ENCODE measurements around the gene ENPP5. TPM values are rescaled to one million over a fixed set of nuclear protein-coding genes. Genes with fewer than 3 reads are reported as not detected.

Gene ENPP5
- total and polyA plus RNA-seq, 10 of the 15 experiments (the other 5 are each of a cell fraction or from before 2014, with no cell fraction given), result 0.05 to 0.07 TPM; not detected in 8

DNA sequence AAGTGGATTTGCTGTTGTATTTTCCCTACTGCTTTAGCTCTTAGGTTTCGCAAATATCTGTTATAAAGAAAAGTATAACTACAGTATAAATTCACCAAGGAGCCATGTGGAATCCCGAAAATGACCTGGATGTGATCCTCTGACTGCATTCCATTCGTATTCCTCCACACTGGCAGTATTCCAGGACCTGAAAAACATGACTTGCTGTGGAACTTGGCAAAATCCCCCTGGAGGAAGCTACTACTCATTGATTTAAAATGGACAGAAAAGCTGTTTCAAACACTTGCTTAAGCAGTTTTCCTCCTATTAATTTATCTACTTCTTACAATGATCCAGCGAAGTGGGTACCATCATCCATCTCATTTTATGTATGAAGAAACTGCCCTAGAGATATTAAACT is 13.3 kb upstream of the ENPP5 start:
- ChIA-PET POLR2A (no interaction called here), SMC1A (ENCODE audit: uncharacterized antibody, unreplicated experiment) (no interaction called here), RAD21 (ENCODE audit: unreplicated experiment) (no interaction called here), CTCF (interaction anchor here (0.6 to 0.9 kb wide), 2 partner anchors 37 to 94 kb away, joined by 3 read pairs; no protein-coding TSS in a partner anchor)
- WGBS (ENCODE audit: insufficient coverage, insufficient replicate concordance, low lambda C conversion rate, missing lambda C conversion rate), result 11% methylated on average over 4 of the region's 4 CpGs
- Histone ChIP-seq H3K4me3 (no peak overlapping the region), H3K27me3 (replicated peaks in 1 of 2; ENCODE audit: control insufficient read depth in 2 of 2, insufficient read depth in 2 of 2, low read length in 1 of 2) (peaks cover 3 to 8% of the 10 kb centered on the region in 2 experiments; a peak in 2 of 4 replicates), H4K20me1 (ENCODE audit: control insufficient read depth, insufficient read depth) (no peaks in the 10 kb centered on the region), H3K9me3 (replicated peaks; ENCODE audit: control insufficient read depth, insufficient read depth, low read length) (no peaks in the 10 kb centered on the region; the same call in 2 of the 3 replicates), H2AFZ (ENCODE audit: control insufficient read depth, low read depth, low read length) (no peak overlapping the region), H3K36me3 (ENCODE audit: control insufficient read depth in 2 of 2, insufficient read depth in 2 of 2, low read length in 1 of 2) (no peaks in the 10 kb centered on the region), H3K79me2 (ENCODE audit: control insufficient read depth, insufficient read depth, low read length) (no peaks in the 10 kb centered on the region), H3K27ac (ENCODE audit: control insufficient read depth, insufficient read depth) (no peak overlapping the region), H3K4me1 (ENCODE audit: control insufficient read depth, insufficient read depth, low read length) (no peaks in the 10 kb centered on the region), H3K9ac (ENCODE audit: control insufficient read depth, insufficient read depth, low read length) (no peak overlapping the region), H3K4me2 (ENCODE audit: control insufficient read depth, insufficient read depth) (no peak overlapping the region)
- DNase-seq (ENCODE audit: low read depth, low spot score) (no peak), FAIRE-seq (no peak), ATAC-seq (no peak)
- no TSS peak for BruUV-seq (replicated peaks)
- TF ChIP-seq RAD21 (IDR thresholded peaks at IDR 0.05; ENCODE audit: insufficient read depth, low read depth, low read length) (no peak), NRF1 (conservative IDR thresholded peaks at IDR 0.05; ENCODE audit: low read depth, low read length) (no peak), KDM1A (IDR thresholded peaks at IDR 0.05; ENCODE audit: borderline replicate concordance) (no peak), CEBPB (IDR thresholded peaks at IDR 0.05; ENCODE audit: borderline replicate concordance in 1 of 2, low read depth in 2 of 2, low read length in 2 of 2) (no peak), BCL3 (IDR thresholded peaks at IDR 0.05; ENCODE audit: borderline replicate concordance, insufficient read depth, low read depth, low read length, poor library complexity, severe bottlenecking) (no peak), CREM (IDR thresholded peaks at IDR 0.05; ENCODE audit: low read depth) (no peak), PAX8 (IDR thresholded peaks at IDR 0.05) (no peak), SMAD5 (IDR thresholded peaks at IDR 0.05; ENCODE audit: low read depth) (no peak), JUNB (IDR thresholded peaks at IDR 0.05) (no peak), SMARCA5 (IDR thresholded peaks at IDR 0.05) (no peak)
- TF ChIP-seq, protein P1, sequence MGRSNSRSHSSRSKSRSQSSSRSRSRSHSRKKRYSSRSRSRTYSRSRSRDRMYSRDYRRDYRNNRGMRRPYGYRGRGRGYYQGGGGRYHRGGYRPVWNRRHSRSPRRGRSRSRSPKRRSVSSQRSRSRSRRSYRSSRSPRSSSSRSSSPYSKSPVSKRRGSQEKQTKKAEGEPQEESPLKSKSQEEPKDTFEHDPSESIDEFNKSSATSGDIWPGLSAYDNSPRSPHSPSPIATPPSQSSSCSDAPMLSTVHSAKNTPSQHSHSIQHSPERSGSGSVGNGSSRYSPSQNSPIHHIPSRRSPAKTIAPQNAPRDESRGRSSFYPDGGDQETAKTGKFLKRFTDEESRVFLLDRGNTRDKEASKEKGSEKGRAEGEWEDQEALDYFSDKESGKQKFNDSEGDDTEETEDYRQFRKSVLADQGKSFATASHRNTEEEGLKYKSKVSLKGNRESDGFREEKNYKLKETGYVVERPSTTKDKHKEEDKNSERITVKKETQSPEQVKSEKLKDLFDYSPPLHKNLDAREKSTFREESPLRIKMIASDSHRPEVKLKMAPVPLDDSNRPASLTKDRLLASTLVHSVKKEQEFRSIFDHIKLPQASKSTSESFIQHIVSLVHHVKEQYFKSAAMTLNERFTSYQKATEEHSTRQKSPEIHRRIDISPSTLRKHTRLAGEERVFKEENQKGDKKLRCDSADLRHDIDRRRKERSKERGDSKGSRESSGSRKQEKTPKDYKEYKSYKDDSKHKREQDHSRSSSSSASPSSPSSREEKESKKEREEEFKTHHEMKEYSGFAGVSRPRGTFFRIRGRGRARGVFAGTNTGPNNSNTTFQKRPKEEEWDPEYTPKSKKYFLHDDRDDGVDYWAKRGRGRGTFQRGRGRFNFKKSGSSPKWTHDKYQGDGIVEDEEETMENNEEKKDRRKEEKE (IDR thresholded peaks at IDR 0.05), result no peak
- TF ChIP-seq, protein P2, sequence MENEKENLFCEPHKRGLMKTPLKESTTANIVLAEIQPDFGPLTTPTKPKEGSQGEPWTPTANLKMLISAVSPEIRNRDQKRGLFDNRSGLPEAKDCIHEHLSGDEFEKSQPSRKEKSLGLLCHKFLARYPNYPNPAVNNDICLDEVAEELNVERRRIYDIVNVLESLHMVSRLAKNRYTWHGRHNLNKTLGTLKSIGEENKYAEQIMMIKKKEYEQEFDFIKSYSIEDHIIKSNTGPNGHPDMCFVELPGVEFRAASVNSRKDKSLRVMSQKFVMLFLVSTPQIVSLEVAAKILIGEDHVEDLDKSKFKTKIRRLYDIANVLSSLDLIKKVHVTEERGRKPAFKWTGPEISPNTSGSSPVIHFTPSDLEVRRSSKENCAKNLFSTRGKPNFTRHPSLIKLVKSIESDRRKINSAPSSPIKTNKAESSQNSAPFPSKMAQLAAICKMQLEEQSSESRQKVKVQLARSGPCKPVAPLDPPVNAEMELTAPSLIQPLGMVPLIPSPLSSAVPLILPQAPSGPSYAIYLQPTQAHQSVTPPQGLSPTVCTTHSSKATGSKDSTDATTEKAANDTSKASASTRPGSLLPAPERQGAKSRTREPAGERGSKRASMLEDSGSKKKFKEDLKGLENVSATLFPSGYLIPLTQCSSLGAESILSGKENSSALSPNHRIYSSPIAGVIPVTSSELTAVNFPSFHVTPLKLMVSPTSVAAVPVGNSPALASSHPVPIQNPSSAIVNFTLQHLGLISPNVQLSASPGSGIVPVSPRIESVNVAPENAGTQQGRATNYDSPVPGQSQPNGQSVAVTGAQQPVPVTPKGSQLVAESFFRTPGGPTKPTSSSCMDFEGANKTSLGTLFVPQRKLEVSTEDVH (IDR thresholded peaks at IDR 0.05; ENCODE audit: low read depth, partially characterized antibody), result no peak
- intact Hi-C loops (cut with micrococcal nuclease; ENCODE audit: unreplicated experiment), result no loop called here
- in situ Hi-C loops (cut with MboI), result no loop called here
